CD4-positive, alpha-beta memory T cell (primary cell): ENCODE results near the gene MTPN. TPM values are rescaled to one million over a fixed set of nuclear protein-coding genes. Genes with fewer than 3 reads are reported as not detected.

ENCODE experiments used
- CTCF ChIA-PET: fragments of 350-600 bp; sonication (Branson Sonifier 250); formaldehyde crosslinking; loops from one replicate; lab custom pipeline; 2021; ENCODE audit warnings: inconsistent platforms; ENCODE audit not compliant: partially characterized antibody; lab: Charles Lee
- POLR2A ChIA-PET: fragments of 350-600 bp; sonication (Branson Sonifier 250); formaldehyde crosslinking; loops from one replicate; lab custom pipeline; 2021; ENCODE audit not compliant: partially characterized antibody; lab: Charles Lee
- DNase-seq, 5 donors: peaks; one replicate each; pipeline versions ENCODE4 v3.0.0 to v3.0.0-alpha.2; 2020 to 2022; ENCODE audit warnings: mixed read lengths in 1 of 5
- H3K27ac ChIP-seq: one replicate; pipeline ENCODE4 v1.7.0; 2013; ENCODE audit warnings: low read depth, low read length
- H3K27me3 ChIP-seq: 2 replicates; pipeline ENCODE4 v1.7.0; 2013; ENCODE audit warnings: mild to moderate bottlenecking, low read length, moderate library complexity; ENCODE audit not compliant: insufficient read depth
- H3K36me3 ChIP-seq: 2 replicates; pipeline ENCODE4 v1.7.0; 2013; ENCODE audit warnings: mild to moderate bottlenecking, low read length, moderate library complexity; ENCODE audit not compliant: insufficient read depth
- H3K4me1 ChIP-seq: 2 replicates; pipeline ENCODE4 v1.7.0; 2013; ENCODE audit warnings: mild to moderate bottlenecking, low read length, moderate library complexity; ENCODE audit not compliant: insufficient read depth
- H3K4me3 ChIP-seq, 2 donors: one replicate each; pipeline ENCODE4 v1.7.0; 2013; ENCODE audit warnings: low read length in 2 of 2, mild to moderate bottlenecking in 1 of 2
- H3K9me3 ChIP-seq, 2 donors: one replicate each; pipeline ENCODE4 v1.7.0; 2013; ENCODE audit warnings: low read length in 2 of 2, control low read depth in 1 of 2; ENCODE audit not compliant: control insufficient read depth in 1 of 2
- H3K27ac Mint-ChIP-seq, 7 donors: one replicate each; pipeline ENCODE4 v1.8.0; 2020 to 2021; ENCODE audit warnings: mixed read lengths in 7 of 7, mild to moderate bottlenecking in 6 of 7, inconsistent platforms in 3 of 7, moderate library complexity in 3 of 7
- H3K27me3 Mint-ChIP-seq, 2 donors: one replicate each; pipeline ENCODE4 v1.8.0; 2020 to 2021; ENCODE audit warnings: mixed read lengths in 2 of 2
- H3K36me3 Mint-ChIP-seq, 2 donors: one replicate each; pipeline ENCODE4 v1.8.0; 2020 to 2021; ENCODE audit warnings: mixed read lengths in 2 of 2, inconsistent platforms in 1 of 2, mild to moderate bottlenecking in 1 of 2
- H3K4me1 Mint-ChIP-seq, 4 donors: one replicate each; pipeline ENCODE4 v1.8.0; 2020 to 2021; ENCODE audit warnings: mixed read lengths in 4 of 4, mild to moderate bottlenecking in 1 of 4
- H3K4me3 Mint-ChIP-seq, 8 donors: one replicate each; pipeline ENCODE4 v1.8.0; 2020 to 2021; ENCODE audit warnings: mixed read lengths in 8 of 8, mild to moderate bottlenecking in 7 of 8, moderate library complexity in 6 of 8, inconsistent platforms in 3 of 8
- H3K9me3 Mint-ChIP-seq, 8 donors: one replicate each; pipeline ENCODE4 v1.8.0; 2020 to 2021; ENCODE audit warnings: mixed read lengths in 8 of 8, mild to moderate bottlenecking in 5 of 8, inconsistent platforms in 3 of 8, moderate library complexity in 1 of 8
- intact Hi-C: fragments of 100-400 bp; cut with micrococcal nuclease; formaldehyde crosslinking; loops from one replicate; pipeline ENCODE4 v1.15.1; 2023
- polyA plus RNA-seq, 2 donors: library from polyadenylated mRNA; unstranded; fragments of 300-500 nt; fragmentation: Illumina TruSeq; gene quantifications; one replicate each; pipeline ENCODE4 v1.2.3, GENCODE V29; 2021
- total RNA-seq, 2 experiments: library from RNA; stranded (reverse); gene quantifications; one replicate each; pipeline ENCODE4 v1.2.3, GENCODE V29; 2021

MTPN gene
- total and polyA plus RNA-seq, 4 experiments from 2014 or later = 63.6 to 105 (median 83.8) TPM

- POLR2A ChIA-PET = no interaction called here
- intact Hi-C loops = no loop called here
- peaks cover 0 to 3% (median 0%) of the 10 kb centered on the region in 8 donors for H3K9me3 Mint-ChIP-seq
- no peak overlapping the region for H3K27ac ChIP-seq
- no peak overlapping the region for H3K4me3 ChIP-seq
- DNase-seq = no peak
- H3K27me3 Mint-ChIP-seq = peaks cover 1 to 15% of the 10 kb centered on the region in 2 donors
- H3K27me3 ChIP-seq = no peaks in the 10 kb centered on the region
- no peak overlapping the region for H3K4me3 Mint-ChIP-seq
- CTCF ChIA-PET = no interaction called here
- no peak overlapping the region for H3K27ac Mint-ChIP-seq
- H3K4me1 Mint-ChIP-seq = no peaks in the 10 kb centered on the region
- H3K36me3 ChIP-seq = no peaks in the 10 kb centered on the region
- H3K36me3 Mint-ChIP-seq = no peaks in the 10 kb centered on the region
- H3K9me3 ChIP-seq = no peaks in the 10 kb centered on the region
- no peaks in the 10 kb centered on the region for H3K4me1 ChIP-seq
Measured at GRCh38 chr7:135879233-135879632, 97.9 kb downstream of the MTPN start.

GRCh38 chr7:135878284-135878683, 98.9 kb downstream of the MTPN start:
- H3K4me1 Mint-ChIP-seq = no peaks in the 10 kb centered on the region
- intact Hi-C loops = no loop called here
- no peak overlapping the region for H3K27ac Mint-ChIP-seq
- H3K9me3 ChIP-seq = no peaks in the 10 kb centered on the region
- H3K36me3 ChIP-seq = no peaks in the 10 kb centered on the region
- no peaks in the 10 kb centered on the region for H3K27me3 ChIP-seq
- peaks cover 1 to 15% of the 10 kb centered on the region in 2 donors for H3K27me3 Mint-ChIP-seq
- no peak overlapping the region for H3K27ac ChIP-seq
- POLR2A ChIA-PET = no interaction called here
- no peak overlapping the region for H3K4me3 Mint-ChIP-seq
- no peaks in the 10 kb centered on the region for H3K36me3 Mint-ChIP-seq
- DNase-seq = no peak
- no peak overlapping the region for H3K4me3 ChIP-seq
- H3K9me3 Mint-ChIP-seq = peaks cover 0 to 10% (median 0%) of the 10 kb centered on the region in 8 donors
- no peaks in the 10 kb centered on the region for H3K4me1 ChIP-seq
- CTCF ChIA-PET = no interaction called here

- H3K27ac Mint-ChIP-seq = no peak overlapping the region
- no peaks in the 10 kb centered on the region for H3K36me3 Mint-ChIP-seq
- ChIA-PET CTCF (no interaction called here), POLR2A (no interaction called here)
- Histone ChIP-seq H3K27me3 (no peaks in the 10 kb centered on the region), H3K4me3 (no peak overlapping the region), H3K4me1 (no peaks in the 10 kb centered on the region), H3K36me3 (no peaks in the 10 kb centered on the region), H3K9me3 (no peaks in the 10 kb centered on the region), H3K27ac (no peak overlapping the region)
- no peak overlapping the region for H3K4me3 Mint-ChIP-seq
- no peak for DNase-seq
- no peaks in the 10 kb centered on the region for H3K4me1 Mint-ChIP-seq
- H3K27me3 Mint-ChIP-seq = peaks cover 1 to 15% of the 10 kb centered on the region in 2 donors
- intact Hi-C loops = no loop called here
- H3K9me3 Mint-ChIP-seq = peaks cover 0 to 10% (median 0%) of the 10 kb centered on the region in 8 donors
Measured at GRCh38 chr7:135877805-135878204, 99.4 kb downstream of the MTPN start.

Other genes starting within 250 kb of the MTPN start
- not detected for gene SLC13A4, start 249.2 kb downstream of the MTPN start, total RNA-seq
- under 1 TPM in 1 of 2 donors, not detected in 1; 0.52 TPM for gene SLC13A4, start 249.2 kb downstream of the MTPN start, polyA plus RNA-seq
- not detected for gene FAM180A, start 228.5 kb downstream of the MTPN start, total RNA-seq
- gene FAM180A, start 228.5 kb downstream of the MTPN start, polyA plus RNA-seq = not detected